NCI-H2081 (cell line): Measurements from ENCODE around the gene JMJD6.

ENCODE experiments used
- DNase-seq, 2 experiments: peaks; one replicate each; lab custom pipeline; 2025; lab: John Stamatoyannopoulos, UW

JMJD6 gene

GRCh38 chr17:76697702-76698465 is 28.5 kb downstream of the JMJD6 start:
- DNase-seq = no peak

GRCh38 chr17:76696763-76697701 is 29.4 kb downstream of the JMJD6 start:
- no peak for DNase-seq

GRCh38 chr17:76695059-76695831 is 31.2 kb downstream of the JMJD6 start:
- DNase-seq = no peak

GRCh38 chr17:76691379-76692191 is 34.8 kb downstream of the JMJD6 start:
- no peak for DNase-seq

- DNase-seq = no peak
Observed at GRCh38 chr17:76690596-76691280, 35.7 kb downstream of the JMJD6 start.

- no peak for DNase-seq
Observed at GRCh38 chr17:76689859-76690258, 36.5 kb downstream of the JMJD6 start.

GRCh38 chr17:76688165-76688622 is 38.2 kb downstream of the JMJD6 start:
- no peak for DNase-seq

- DNase-seq = no peak
Observed at GRCh38 chr17:76687298-76688164, 38.9 kb downstream of the JMJD6 start.

- DNase-seq = no peak
Observed at GRCh38 chr17:76686538-76687297, 39.7 kb downstream of the JMJD6 start.

- DNase-seq = no peak
Observed at GRCh38 chr17:76685846-76686245, 40.6 kb downstream of the JMJD6 start.

GRCh38 chr17:76685366-76685765 is 41.0 kb downstream of the JMJD6 start:
- no peak for DNase-seq

- no peak for DNase-seq
Observed at GRCh38 chr17:76684756-76685155, 41.6 kb downstream of the JMJD6 start.

GRCh38 chr17:76683921-76684745 is 42.3 kb downstream of the JMJD6 start:
- DNase-seq = peak in 1 of 2 experiments; percentile 38

- DNase-seq = no peak
Observed at GRCh38 chr17:76683011-76683755, 43.2 kb downstream of the JMJD6 start.

- no peak for DNase-seq
Observed at GRCh38 chr17:76682296-76682695, 44.1 kb downstream of the JMJD6 start.

- DNase-seq = peak; percentile 78 to 80
Observed at GRCh38 chr17:76681222-76682137, 44.9 kb downstream of the JMJD6 start.
